GM18519 (cell line): ENCODE measurements around the gene SRPK2.
A peak's percentile ranks its signal among the peaks of the same experiment; 100 is the strongest.
"Not testable (repeated sequence)": the region's sequence is repeated elsewhere in the genome, so short reads cannot be mapped to it uniquely, and the experiment has no call there.

Experiments used
- ATAC-seq: cut with Tn5 transposase; IDR thresholded peaks from one replicate; pipeline ENCODE4 v1.9.1; 2021; ENCODE audit warnings: mild to moderate bottlenecking, moderate library complexity; ENCODE audit not compliant: unreplicated experiment, low FRiP score

The SRPK2 gene

GRCh38 chr7:105306298-105306748 lies 82.4 kb downstream of the SRPK2 start:
- no peak for ATAC-seq

DNA sequence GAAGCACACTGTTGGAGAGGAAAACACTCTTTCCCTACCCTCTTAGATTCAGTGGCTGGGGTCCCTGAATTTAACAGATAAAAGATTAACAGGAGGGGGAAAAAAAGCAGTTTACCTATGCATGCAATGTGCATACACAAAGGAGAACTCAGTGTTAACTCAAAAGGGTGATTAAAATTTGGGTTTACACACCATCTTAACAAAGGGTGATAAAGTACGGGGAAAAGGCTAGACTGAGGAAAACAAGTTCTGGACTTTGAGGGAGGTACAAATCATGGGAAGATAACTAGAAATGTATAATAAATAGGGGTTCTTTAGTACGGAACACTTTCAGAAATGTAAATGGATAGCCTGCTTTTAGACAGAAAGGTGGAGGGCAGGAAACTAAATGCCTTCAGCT lies 83.1 kb downstream of the SRPK2 start:
- ATAC-seq: no peak

- peak; percentile 55 for ATAC-seq
These were observed 84.5 kb downstream of the SRPK2 start for GRCh38 chr7:105304040-105304895.

DNA sequence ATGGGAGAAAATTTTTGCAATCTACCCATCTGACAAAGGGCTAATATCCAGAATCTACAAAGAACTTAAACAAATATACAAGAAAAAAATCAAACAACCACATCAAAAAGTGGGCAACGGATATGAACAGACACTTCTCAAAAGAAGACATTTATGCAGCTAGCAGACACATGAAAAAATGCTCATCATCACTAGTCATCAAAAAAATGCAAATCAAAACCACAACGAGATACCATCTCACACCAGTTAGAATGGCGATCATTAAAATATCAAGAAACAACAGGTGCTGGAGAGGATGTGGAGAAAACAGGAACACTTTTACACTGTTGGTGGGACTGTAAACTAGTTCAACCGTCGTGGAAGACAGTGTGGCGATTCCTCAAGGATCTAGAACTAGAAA lies 88.1 kb downstream of the SRPK2 start:
- not testable (repeated sequence) for ATAC-seq

- ATAC-seq: peak; percentile 92
These were observed 90.3 kb downstream of the SRPK2 start for GRCh38 chr7:105298439-105298894.

DNA sequence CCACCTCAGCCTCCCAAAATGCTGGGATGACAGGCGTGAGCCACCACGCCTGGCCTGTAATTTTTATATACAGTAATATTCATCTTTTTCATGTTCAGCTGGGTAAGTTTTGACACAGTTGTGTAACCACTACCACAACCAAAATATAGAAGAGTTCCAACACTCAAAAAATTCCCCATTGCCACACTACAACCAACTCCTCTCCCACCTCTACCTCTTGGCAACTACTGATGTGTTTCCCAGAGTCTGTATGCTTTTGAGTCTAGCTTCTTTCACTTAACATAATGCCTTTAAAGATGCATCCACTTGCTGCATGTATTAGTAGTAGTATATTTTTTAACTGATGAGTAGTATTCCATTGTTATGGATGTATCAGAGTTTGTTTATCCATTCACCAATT lies 90.7 kb downstream of the SRPK2 start:
- ATAC-seq: peak; percentile 28

GRCh38 chr7:105297309-105297708 lies 91.4 kb downstream of the SRPK2 start:
- ATAC-seq: no peak

- ATAC-seq: no peak
These were observed 92.2 kb downstream of the SRPK2 start for GRCh38 chr7:105296491-105296890.

DNA sequence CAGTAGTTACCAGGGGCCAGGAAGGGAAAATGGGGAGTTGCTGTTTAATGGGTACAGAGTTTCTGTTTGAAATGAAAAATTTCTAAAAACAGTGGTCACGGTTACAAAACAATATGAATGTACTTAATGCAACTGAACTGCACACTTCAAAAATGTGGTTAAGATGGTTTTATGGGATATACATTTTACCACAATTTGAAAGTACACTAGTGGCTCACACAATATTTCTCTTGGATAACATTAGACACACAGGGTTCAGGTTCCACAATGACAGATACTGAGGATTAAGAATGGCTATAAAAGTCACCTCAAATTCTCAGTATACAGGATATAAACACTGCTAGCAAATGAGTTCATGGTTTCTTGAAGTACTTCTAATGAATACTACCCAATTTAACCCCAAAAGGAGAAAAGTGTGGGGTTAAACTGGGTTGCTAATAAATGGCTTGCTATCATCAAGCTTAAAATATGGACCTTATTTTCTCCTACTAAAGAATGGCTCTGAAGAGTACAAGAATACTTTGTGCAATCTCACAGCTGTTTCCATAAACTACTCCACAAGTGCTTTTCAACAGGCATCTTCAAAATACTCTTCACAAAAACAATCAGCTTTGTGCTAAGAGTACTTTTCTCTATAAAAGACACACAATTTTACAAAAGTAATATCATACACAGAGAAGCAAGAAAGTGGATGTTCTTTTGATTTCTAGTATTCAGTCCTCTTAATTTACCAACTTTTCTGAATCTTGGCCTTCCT lies 92.9 kb downstream of the SRPK2 start:
- ATAC-seq: no peak

DNA sequence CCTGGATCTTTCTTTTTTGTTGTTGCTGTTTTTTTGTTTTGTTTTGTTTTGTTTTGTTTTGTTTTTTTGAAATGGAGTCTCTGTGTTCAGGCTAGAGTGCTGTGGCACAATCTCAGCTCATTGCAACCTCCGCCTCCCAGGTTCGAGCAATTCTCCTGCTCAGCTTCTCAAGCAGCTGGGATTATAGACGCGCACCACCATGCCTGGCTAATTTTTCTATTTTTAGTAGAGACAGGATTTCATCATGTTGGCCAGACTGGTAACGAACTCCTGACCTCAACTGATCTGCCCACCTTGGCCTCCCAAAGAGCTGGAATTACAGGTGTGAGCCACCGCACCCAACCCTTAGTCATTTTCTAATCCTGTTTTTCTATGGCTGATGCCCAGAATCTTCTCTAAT lies 94.2 kb downstream of the SRPK2 start:
- not testable (repeated sequence) for ATAC-seq

DNA sequence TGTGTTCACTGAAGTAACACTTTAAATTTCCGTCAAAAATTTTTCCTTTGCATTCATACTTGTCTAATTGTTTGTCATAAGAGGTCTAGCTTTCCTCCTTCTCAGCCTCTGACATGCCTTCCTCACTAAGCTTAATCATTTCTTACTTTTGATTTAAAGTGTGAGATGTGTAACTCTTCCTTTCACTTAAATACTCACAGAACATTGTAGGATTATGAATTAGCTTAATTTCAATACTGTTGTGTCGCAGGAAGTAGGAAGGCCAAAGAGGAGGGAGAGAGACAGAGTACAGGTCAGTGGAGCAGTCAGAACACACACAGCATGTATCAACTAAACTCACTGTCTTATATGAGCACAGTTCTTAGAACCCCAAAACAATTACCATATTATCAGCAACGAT lies 99.0 kb downstream of the SRPK2 start:
- ATAC-seq: no peak

DNA sequence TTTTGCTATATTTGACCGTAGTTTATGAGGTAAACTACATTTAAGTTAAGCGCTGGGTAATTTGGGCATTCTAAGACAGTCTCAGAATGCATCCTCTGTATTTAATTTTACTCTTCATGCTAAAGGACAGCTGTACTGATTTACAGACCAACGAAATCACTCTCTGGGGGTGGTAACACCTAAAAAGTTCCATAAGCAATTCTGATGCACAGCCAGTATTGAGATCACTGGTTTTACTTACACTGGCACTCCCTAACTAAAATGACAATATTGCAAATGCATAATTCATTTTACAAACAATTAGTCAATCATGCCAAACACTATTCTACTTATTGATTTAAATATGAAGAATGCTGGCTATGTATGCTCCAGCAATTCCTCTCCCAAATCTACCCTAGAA lies 102.3 kb downstream of the SRPK2 start:
- ATAC-seq: no peak

DNA sequence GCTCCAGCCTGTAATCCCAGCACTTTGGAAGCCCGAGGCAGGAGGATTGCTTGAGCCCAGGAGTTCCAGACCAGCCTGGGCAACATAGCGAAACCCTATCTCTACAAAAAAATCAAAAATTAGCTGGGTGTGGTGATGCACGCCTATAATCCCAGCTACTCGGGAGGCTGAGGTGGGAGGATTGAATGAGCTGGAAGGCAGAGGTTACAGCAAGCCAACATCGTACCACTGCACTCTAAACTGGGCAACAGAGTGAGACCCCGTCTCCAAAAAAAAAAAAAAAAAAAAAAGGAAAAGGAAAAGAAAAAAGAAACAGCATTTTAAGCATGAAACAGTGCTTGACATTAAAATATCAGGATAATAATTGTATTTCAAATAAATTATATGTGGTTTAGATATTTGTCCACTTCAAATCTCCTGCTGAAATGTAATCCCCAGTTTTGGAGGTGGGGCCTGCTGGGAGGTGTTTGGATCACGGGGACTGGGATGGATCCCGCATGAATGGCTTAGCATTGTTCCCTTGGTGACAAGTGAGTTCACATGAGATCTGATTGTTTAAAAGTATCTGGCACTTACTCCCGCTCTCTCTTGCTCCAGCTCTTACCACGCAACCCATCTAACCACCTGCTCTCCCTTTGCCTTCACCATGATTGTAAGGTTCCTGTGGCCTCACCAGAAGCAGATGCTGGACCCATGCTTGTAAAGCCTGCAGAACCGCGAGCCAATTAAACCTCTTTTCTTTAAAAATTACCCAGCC lies 103.4 kb downstream of the SRPK2 start:
- ATAC-seq: no peak

DNA sequence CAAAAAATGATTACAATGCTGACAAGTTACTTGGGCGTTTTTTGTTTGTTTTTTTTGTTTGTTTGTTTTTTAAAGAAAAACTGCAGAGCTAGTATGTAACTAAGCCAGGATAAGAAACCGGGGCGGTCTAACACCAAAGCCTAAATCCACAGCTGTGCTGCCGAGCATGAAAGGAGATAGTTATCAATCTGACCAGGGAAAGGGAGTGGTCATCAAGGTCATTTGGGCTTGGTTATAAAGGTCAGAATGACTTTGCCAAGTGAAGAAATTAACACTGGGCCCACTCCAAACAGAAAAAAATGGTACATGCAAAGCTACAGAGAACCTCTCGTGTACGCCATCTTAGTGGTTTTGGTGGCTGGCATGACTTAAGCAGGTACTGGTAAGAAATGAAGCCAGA lies 104.7 kb downstream of the SRPK2 start:
- ATAC-seq: no peak

GRCh38 chr7:105281966-105282365 lies 106.8 kb downstream of the SRPK2 start:
- no peak for ATAC-seq

DNA sequence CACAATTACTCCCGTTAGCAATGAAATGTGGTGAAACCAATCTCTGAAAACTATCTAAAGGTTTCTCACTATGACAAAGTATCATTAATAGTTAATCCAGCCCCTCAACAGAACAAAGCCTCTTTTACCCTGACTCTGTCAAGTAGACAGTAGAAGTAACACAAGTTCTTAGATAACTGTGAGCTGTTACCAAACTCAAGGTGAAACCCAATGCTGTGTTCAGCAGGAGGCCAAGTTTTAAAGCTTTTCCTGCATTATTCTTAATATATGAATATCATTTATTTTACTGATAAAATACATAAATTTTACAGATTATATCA lies 109.1 kb downstream of the SRPK2 start:
- ATAC-seq: no peak

DNA sequence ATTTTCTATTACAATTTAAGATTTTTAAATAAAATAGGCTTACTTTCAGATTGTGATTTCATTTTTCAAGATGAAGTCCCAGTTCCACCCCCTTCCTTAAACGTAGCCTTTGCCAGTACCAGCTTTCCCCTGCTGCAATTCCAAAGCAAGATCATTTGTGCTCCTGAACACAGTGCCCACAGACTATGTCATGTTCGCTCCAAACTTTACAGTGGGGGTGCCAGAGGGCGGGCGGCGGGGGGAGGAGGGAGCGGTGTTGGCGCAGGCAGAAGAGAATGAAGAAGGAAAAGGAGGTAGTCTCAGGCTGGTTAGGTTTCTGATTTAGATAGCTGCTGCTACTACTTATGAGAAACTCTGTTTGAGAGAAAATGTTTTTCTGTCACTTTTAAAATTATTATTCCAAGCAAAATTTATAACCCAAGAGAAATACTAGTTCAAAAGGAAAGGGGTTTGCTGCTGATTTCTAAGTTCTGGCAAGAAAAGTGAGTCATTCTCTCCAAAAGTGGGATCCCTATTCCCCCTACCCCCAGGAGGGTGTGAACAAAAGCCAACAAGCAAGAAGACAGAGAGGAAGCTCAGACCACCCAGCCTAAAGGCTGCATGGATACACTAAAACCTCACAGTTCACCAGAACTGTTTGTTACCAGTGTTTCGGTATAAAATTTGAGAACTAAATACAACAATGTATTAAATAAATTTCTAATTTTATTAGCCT lies 109.6 kb downstream of the SRPK2 start:
- no peak for ATAC-seq

- ATAC-seq: no peak
These were observed 110.2 kb downstream of the SRPK2 start for GRCh38 chr7:105278565-105278964.

GRCh38 chr7:105277341-105277740 lies 111.4 kb downstream of the SRPK2 start:
- no peak for ATAC-seq

- ATAC-seq: no peak
These were observed 118.6 kb downstream of the SRPK2 start for GRCh38 chr7:105270117-105270516.
